Prostate gland (tissue), 2 donors: ENCODE results near the gene FBXL17.

ENCODE experiments used
- CTCF ChIP-seq, 4 experiments: fragments of 200-600 bp in 2 of 4; fragments of 450-650 bp in 2 of 4; sonication (generic) in 2 of 4; IDR thresholded peaks; 1 replicate in 3 of 4; 2 replicates in 1 of 4; pipeline ENCODE4 v1.5.1; 2016 to 2019; ENCODE audit warnings: antibody characterized with exemption in 4 of 4, mild to moderate bottlenecking in 2 of 4, moderate library complexity in 2 of 4
- POLR2A ChIP-seq: fragments of 450-650 bp; IDR thresholded peaks from one replicate; pipeline ENCODE4 v1.6.1; 2016; ENCODE audit warnings: antibody characterized with exemption, mild to moderate bottlenecking

GRCh38 chr5:108418197-108418596, 36.3 kb upstream of the FBXL17 start:
- TF ChIP-seq CTCF (IDR thresholded peaks at IDR 0.05) (no peak), POLR2A (no peak)
